H9 (cell line): ENCODE data around the gene BICD2. TPM values are rescaled to one million over a fixed set of nuclear protein-coding genes. Genes with fewer than 3 reads are reported as not detected.
A peak's percentile ranks its signal among the peaks of the same experiment; 100 is the strongest.

ENCODE experiments used
- DNase-seq: peaks from one replicate; pipeline ENCODE4 v3.0.0-alpha.2; 2017
- H2AFZ ChIP-seq: one replicate; pipeline ENCODE4 v1.6.1; 2013; ENCODE audit warnings: mild to moderate bottlenecking, low read length, control low read depth, moderate library complexity
- H2AK5ac ChIP-seq: 2 replicates; pipeline ENCODE4 v1.6.1; 2013; ENCODE audit warnings: low read length, control low read depth, mixed read lengths; ENCODE audit not compliant: insufficient read length
- H2BK120ac ChIP-seq: one replicate; pipeline ENCODE4 v1.6.1; 2013; ENCODE audit warnings: low read depth, mild to moderate bottlenecking, low read length, control low read depth, inconsistent platforms; ENCODE audit not compliant: poor library complexity, severe bottlenecking
- H2BK12ac ChIP-seq: 2 replicates; pipeline ENCODE4 v1.6.1; 2013; ENCODE audit warnings: low read length, control low read depth, mixed read lengths, low read depth; ENCODE audit not compliant: insufficient read length
- H2BK15ac ChIP-seq: 2 replicates; pipeline ENCODE4 v1.6.1; 2013; ENCODE audit warnings: low read depth, low read length, control low read depth
- H2BK20ac ChIP-seq: one replicate; pipeline ENCODE4 v1.6.1; 2013; ENCODE audit warnings: low read depth, mild to moderate bottlenecking, low read length, control low read depth, inconsistent platforms; ENCODE audit not compliant: poor library complexity, severe bottlenecking
- H2BK5ac ChIP-seq: 2 replicates; pipeline ENCODE4 v1.6.1; 2013; ENCODE audit warnings: low read length, control low read depth, mixed read lengths; ENCODE audit not compliant: insufficient read length
- H3K14ac ChIP-seq: 2 replicates; pipeline ENCODE4 v1.6.1; 2013; ENCODE audit warnings: low read length, control low read depth; ENCODE audit not compliant: insufficient read depth
- H3K18ac ChIP-seq: 2 replicates; pipeline ENCODE4 v1.6.1; 2013; ENCODE audit warnings: low read depth, mild to moderate bottlenecking, mixed read lengths, low read length, control low read depth; ENCODE audit not compliant: insufficient read length
- H3K23ac ChIP-seq: 2 replicates; pipeline ENCODE4 v1.6.1; 2013; ENCODE audit warnings: low read length, control low read depth, mixed read lengths, low read depth; ENCODE audit not compliant: insufficient read length
- H3K23me2 ChIP-seq: 2 replicates; pipeline ENCODE4 v1.6.1; 2013; ENCODE audit warnings: low read depth, mild to moderate bottlenecking, mixed read lengths, low read length, control low read depth; ENCODE audit not compliant: insufficient read length, poor library complexity, severe bottlenecking
- H3K27ac ChIP-seq: 2 replicates; pipeline ENCODE4 v1.5.1; 2013; ENCODE audit warnings: low read length, control low read depth, mixed read lengths, low read depth; ENCODE audit not compliant: insufficient read length
- H3K27me3 ChIP-seq: 2 replicates; pipeline ENCODE4 v1.6.1; 2013; ENCODE audit warnings: low read length, control low read depth, inconsistent platforms; ENCODE audit not compliant: insufficient read depth
- H3K4ac ChIP-seq: 2 replicates; pipeline ENCODE4 v1.6.1; 2013; ENCODE audit warnings: low read depth, mild to moderate bottlenecking, control low read depth, inconsistent platforms, low read length, moderate library complexity
- H3K4me1 ChIP-seq: 2 replicates; pipeline ENCODE4 v1.6.1; 2013; ENCODE audit warnings: low read length, control low read depth, inconsistent platforms; ENCODE audit not compliant: insufficient read depth
- H3K4me2 ChIP-seq: 2 replicates; pipeline ENCODE4 v1.6.1; 2013; ENCODE audit warnings: low read length, control low read depth, mixed read lengths; ENCODE audit not compliant: insufficient read length, insufficient read depth
- H3K56ac ChIP-seq: 2 replicates; pipeline ENCODE4 v1.6.1; 2013; ENCODE audit warnings: low read depth, mild to moderate bottlenecking, mixed read lengths, low read length, control low read depth; ENCODE audit not compliant: insufficient read length
- H3K79me1 ChIP-seq: 2 replicates; pipeline ENCODE4 v1.6.1; 2013; ENCODE audit warnings: low read depth, mild to moderate bottlenecking, moderate library complexity, low read length, control low read depth, inconsistent platforms; ENCODE audit not compliant: insufficient read depth, poor library complexity, severe bottlenecking
- H3K79me2 ChIP-seq: 2 replicates; pipeline ENCODE4 v1.6.1; 2013; ENCODE audit warnings: low read length, control low read depth, inconsistent platforms; ENCODE audit not compliant: insufficient read depth
- H3K9ac ChIP-seq: 2 replicates; pipeline ENCODE4 v1.6.1; 2013; ENCODE audit warnings: low read length, control low read depth, mixed read lengths; ENCODE audit not compliant: insufficient read length; ENCODE audit errors: extremely low read depth
- H3K9me3 ChIP-seq: one replicate; pipeline ENCODE4 v1.6.1; 2013; ENCODE audit warnings: low read depth, low read length, inconsistent platforms; ENCODE audit not compliant: control insufficient read depth
- H3T11ph ChIP-seq: one replicate; pipeline ENCODE4 v1.6.1; 2013; ENCODE audit warnings: mild to moderate bottlenecking, low read length, control low read depth, inconsistent platforms
- H4K20me1 ChIP-seq: one replicate; pipeline ENCODE4 v1.6.1; 2013; ENCODE audit not compliant: control insufficient read depth, insufficient read length, insufficient read depth
- H4K5ac ChIP-seq: 2 replicates; pipeline ENCODE4 v1.6.1; 2013; ENCODE audit warnings: low read depth, mild to moderate bottlenecking, mixed read lengths, low read length, control low read depth; ENCODE audit not compliant: insufficient read length
- H4K8ac ChIP-seq: replicated peaks from 2 replicates; pipeline ENCODE4 v1.6.1; 2013; ENCODE audit warnings: low read length, control low read depth, mixed read lengths, low read depth; ENCODE audit not compliant: insufficient read length
- H4K91ac ChIP-seq: 2 replicates; pipeline ENCODE4 v1.6.1; 2013; ENCODE audit warnings: low read depth, mild to moderate bottlenecking, moderate library complexity, mixed read lengths, low read length, control low read depth; ENCODE audit not compliant: insufficient read length
- H3K27ac Mint-ChIP-seq, 3 experiments: 2 replicates in 2 of 3; 3 replicates in 1 of 3; pipeline ENCODE4 v1.8.0; 2020 to 2021; ENCODE audit warnings: mixed read lengths in 3 of 3, mild to moderate bottlenecking in 1 of 3, moderate library complexity in 1 of 3
- H3K27me3 Mint-ChIP-seq: 2 replicates; pipeline ENCODE4 v1.8.0; 2021; ENCODE audit warnings: low read depth, mild to moderate bottlenecking, moderate library complexity, mixed read lengths
- H3K36me3 Mint-ChIP-seq, 3 experiments: 2 replicates in 2 of 3; 3 replicates in 1 of 3; pipeline ENCODE4 v1.8.0; 2020 to 2021; ENCODE audit warnings: low read depth in 3 of 3, mixed read lengths in 3 of 3; ENCODE audit not compliant: insufficient read depth in 1 of 3
- H3K4me1 Mint-ChIP-seq, 2 experiments: 2 replicates each; pipeline ENCODE4 v1.8.0; 2020; ENCODE audit warnings: mixed read lengths in 2 of 2
- H3K4me3 Mint-ChIP-seq, 2 experiments: 2 replicates in 1 of 2; 3 replicates in 1 of 2; pipeline ENCODE4 v1.8.0; 2020 to 2021; ENCODE audit warnings: mild to moderate bottlenecking in 2 of 2, mixed read lengths in 2 of 2, moderate library complexity in 1 of 2
- H3K9me3 Mint-ChIP-seq, 2 experiments: 2 replicates in 1 of 2; 3 replicates in 1 of 2; pipeline ENCODE4 v1.8.0; 2020; ENCODE audit warnings: mild to moderate bottlenecking in 2 of 2, mixed read lengths in 2 of 2, moderate library complexity in 1 of 2
- CTCF ChIP-seq: fragments of 200-600 bp; sonication (generic); conservative IDR thresholded peaks from 3 replicates; pipeline ENCODE4 v1.8.0; 2021; ENCODE audit warnings: antibody characterized with exemption, mild to moderate bottlenecking
- WGBS: extraction: QIAGEN DNeasy Blood & Tissue Kit; methylation state at CpG from one replicate; pipeline ENCODE4 v1.1.7; 2013; ENCODE audit warnings: missing lambda C conversion rate, low lambda C conversion rate, mixed read lengths; ENCODE audit not compliant: insufficient read length; ENCODE audit errors: extremely low coverage; 5-methylcytosine and 5-hydroxymethylcytosine counted together
- total RNA-seq: library from RNA; stranded (reverse); gene quantifications from 2 replicates; pipeline ENCODE4 v1.2.1, GENCODE V29; 2021

The BICD2 gene
- total RNA-seq, 1 experiment from 2014 or later: 22.3 TPM

DNA sequence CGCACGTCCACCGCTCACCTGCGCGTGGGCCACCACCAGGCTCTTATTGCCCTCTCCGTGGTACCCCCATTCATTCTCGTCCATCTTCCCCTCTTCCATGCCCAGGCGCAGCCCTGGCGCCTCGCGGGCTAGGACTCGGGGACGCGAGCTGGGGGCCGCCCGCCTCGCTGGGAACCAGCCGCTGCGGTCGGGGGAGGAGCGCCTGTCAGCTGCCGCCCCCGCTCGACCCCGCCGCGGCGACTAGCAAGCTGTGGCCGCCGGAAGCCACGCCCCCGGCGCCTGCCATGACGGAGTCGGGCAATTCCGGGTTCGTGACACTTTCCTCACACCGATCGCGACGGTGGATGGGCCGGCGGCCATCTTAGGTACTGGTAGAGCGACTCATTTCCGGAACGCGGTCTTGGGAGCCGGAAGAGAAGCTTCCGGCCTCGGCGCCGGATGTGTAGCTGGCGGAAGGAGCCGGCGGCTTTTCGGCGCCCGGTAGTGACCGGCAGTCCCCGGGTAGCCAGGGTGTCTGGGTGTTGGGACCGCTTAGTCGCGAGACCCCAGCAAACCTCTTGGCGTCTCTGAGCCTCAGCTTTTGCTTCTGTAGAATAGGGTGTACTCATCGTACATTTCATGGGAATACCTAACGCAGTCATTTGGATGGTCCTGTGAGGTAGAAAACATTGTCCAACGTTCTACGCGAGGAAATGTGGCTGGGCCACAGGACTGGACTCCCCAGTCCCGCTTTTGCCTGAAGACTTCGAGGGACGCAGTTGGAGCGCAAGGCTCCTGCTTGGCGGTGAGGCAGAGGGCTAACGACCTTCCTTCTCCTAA, 94.5 kb downstream of the BICD2 start, which contains the start of gene IPPK:
Gene IPPK (minus strand): TSS at position 242 of the 819 bp plus-strand sequence. CDS start 143 bp downstream, at position 99.
- no peak within 1 kb of the TSS for H2BK120ac ChIP-seq
- H3K4me3 Mint-ChIP-seq: peak within 1 kb of the TSS; percentile 94 to 97
- no peaks in the 10 kb centered on the region for H4K20me1 ChIP-seq
- peak within 1 kb of the TSS; percentile 66 for H3K18ac ChIP-seq
- H3K27me3 ChIP-seq: no peaks in the 10 kb centered on the region
- peaks cover 6 to 13% of the 10 kb centered on the region in 2 experiments for H3K4me1 Mint-ChIP-seq
- H3K4me2 ChIP-seq: peak within 1 kb of the TSS; percentile 92
- H3K27ac ChIP-seq: peak within 1 kb of the TSS; percentile 48
- H3K36me3 Mint-ChIP-seq: peaks cover 0 to 12% (median 0%) of the 10 kb centered on the region in 3 experiments; a peak in 5 of 7 replicates
- no peak within 1 kb of the TSS for H2BK12ac ChIP-seq
- H2BK15ac ChIP-seq: peak within 1 kb of the TSS; percentile 17; the same call in 1 of the 2 replicates
- H3K79me1 ChIP-seq: no peaks in the 10 kb centered on the region
- no peaks in the 10 kb centered on the region for H3K27me3 Mint-ChIP-seq
- H2BK20ac ChIP-seq: no peak within 1 kb of the TSS
- H3K23ac ChIP-seq: no peak within 1 kb of the TSS
- H4K5ac ChIP-seq: peak within 1 kb of the TSS; percentile 78
- H2AK5ac ChIP-seq: no peak within 1 kb of the TSS
- H3K23me2 ChIP-seq: peaks cover 5% of the 10 kb centered on the region
- H3K14ac ChIP-seq: peak within 1 kb of the TSS; percentile 93
- H2AFZ ChIP-seq: peak within 1 kb of the TSS; percentile 33
- H3K9me3 Mint-ChIP-seq: no peaks in the 10 kb centered on the region
- peaks cover 7% of the 10 kb centered on the region; the same call in 1 of the 2 replicates for H3K4me1 ChIP-seq
- no peak within 1 kb of the TSS for H4K8ac ChIP-seq
- peak within 1 kb of the TSS; percentile 60 for H2BK5ac ChIP-seq
- peak within 1 kb of the TSS; percentile 86 to 97 (median 96); a peak in 6 of 7 replicates for H3K27ac Mint-ChIP-seq
- WGBS: no CpG with 5 or more reads among the region's 75 CpGs
- no peak within 1 kb of the TSS for H3T11ph ChIP-seq
- no peak within 1 kb of the TSS for H4K91ac ChIP-seq
- no peak for TF ChIP-seq CTCF
- H3K79me2 ChIP-seq: peaks cover 7% of the 10 kb centered on the region; the same call in 1 of the 2 replicates
- no peak within 1 kb of the TSS for H3K56ac ChIP-seq
- DNase-seq: peak; percentile 99
- H3K9me3 ChIP-seq: no peaks in the 10 kb centered on the region
- peak within 1 kb of the TSS; percentile 95 for H3K9ac ChIP-seq
- no peak within 1 kb of the TSS for H3K4ac ChIP-seq
